GM18499 (cell line): ENCODE results near the gene WDR17.
"Not testable (repeated sequence)": the region's sequence is repeated elsewhere in the genome, so short reads cannot be mapped to it uniquely, and the experiment has no call there.

Experiments
- ATAC-seq: cut with Tn5 transposase; IDR thresholded peaks from one replicate; pipeline ENCODE4 v1.9.1; 2021; ENCODE audit warnings: moderate number of reproducible peaks; ENCODE audit not compliant: insufficient read depth, unreplicated experiment

Gene WDR17

DNA sequence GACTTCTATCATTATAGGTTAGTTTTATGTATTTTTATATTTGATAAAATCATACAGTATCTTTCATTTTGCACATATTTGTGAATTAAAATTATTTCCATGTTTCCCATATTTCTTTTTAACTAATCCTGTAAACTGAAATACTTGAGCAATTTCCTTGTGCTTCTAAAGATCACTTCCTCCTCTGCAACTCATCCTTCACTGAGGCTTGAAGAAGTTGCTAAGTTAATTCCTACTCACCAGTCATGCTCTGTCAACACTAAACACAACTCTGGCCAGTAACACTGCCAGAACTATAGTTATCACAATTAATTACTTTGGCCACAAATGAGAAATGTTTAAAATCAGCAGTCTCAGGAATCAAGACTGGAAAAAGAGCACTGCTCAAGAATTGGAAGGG lies 123.0 kb downstream of the WDR17 start:
- ATAC-seq = no peak

DNA sequence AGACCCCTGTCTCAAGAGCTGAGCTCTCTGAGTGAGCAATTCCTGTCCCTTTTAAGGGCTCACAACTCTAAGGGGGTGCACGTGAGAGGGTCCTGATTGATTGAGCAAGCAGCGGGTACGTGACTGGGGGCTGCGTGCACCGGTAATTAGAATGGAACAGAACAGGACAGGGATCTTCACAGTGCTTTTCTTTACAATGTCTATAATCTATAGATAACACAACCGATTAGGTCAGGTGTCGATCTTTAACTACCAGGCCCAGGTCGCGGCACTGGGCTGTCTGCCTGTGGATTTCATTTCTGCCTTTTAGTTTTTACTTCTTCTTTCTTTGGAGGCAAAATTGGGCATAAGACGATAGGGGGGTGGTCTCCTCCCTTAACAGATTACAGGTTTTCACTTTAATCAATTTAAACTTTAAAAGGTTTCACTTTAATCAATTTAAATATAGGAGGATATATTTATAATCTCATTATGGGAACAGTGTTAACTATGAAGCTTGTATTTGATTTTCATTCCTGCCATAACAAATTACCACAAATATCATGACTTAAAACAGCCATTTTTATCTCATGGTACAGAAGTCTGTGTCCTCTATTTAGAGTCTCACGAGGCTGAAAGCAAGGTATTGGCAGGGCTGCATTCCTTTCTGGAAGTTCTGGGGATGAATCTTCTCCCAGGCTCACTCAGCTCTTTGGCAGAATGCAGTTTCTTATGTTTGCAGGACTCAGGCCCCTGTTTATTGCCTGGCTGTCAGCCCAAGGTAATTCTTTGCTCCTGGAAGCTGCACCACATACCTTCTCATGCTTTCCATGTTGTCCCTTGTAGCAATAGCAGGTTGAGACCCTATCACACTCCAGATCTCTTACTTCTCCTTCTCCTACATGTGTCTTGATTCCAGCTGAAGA lies 124.5 kb downstream of the WDR17 start:
- no peak for ATAC-seq

DNA sequence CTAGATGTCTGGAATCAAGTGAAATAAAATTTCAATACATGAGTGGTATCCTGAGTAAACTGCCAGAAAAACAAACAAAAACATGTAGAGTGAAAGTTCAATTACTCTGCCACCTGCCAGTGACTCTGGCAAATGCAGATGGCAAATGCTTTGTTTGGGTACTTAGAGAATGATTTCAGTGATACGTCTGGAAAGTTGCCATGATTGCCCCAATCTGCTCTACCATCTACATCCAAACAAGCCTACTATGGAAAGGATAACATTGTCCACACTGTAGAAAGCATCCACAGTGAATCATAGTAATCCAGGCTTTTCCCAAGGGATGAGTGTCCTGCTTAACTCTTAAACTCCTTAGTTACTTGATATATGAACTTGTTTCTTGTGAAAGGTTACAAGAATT lies 126.3 kb downstream of the WDR17 start:
- no peak for ATAC-seq

DNA sequence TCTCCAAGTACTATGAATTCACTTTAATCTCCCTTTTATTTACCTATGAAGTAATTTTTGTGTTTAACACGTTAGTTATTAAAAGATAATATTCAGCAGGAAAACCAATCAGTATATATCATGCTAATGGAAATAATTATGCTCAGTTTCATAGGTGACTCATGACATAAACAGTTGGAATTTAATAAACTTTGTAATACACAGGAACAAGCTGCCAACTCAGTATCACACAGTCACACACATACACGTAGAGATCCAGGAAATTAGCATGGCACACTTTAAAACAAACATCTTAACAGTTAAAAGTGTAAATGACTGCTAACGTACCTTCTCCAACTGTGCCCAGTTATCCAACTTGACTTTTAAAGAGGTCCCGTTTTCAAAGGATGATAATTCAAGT lies 127.5 kb downstream of the WDR17 start:
- ATAC-seq = no peak

DNA sequence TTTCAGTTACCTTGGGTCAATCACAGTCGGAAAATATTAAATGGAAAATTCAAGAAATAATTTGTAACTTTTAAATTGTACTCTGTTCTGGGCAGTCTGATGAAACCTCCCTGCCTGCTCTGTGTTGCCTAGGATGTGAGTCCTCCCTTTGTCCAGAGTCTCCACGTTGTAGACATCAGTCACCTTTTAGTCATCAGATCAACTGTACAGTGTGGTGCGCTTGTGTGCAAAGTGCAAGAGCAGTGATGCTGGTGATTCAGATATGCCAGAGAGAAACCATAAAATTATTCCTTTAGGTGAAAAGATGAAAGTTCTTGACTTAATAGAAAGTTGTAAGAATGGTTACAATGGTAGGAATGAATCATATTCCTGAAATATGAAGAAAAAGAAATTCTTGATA lies 128.3 kb downstream of the WDR17 start:
- ATAC-seq = no peak

DNA sequence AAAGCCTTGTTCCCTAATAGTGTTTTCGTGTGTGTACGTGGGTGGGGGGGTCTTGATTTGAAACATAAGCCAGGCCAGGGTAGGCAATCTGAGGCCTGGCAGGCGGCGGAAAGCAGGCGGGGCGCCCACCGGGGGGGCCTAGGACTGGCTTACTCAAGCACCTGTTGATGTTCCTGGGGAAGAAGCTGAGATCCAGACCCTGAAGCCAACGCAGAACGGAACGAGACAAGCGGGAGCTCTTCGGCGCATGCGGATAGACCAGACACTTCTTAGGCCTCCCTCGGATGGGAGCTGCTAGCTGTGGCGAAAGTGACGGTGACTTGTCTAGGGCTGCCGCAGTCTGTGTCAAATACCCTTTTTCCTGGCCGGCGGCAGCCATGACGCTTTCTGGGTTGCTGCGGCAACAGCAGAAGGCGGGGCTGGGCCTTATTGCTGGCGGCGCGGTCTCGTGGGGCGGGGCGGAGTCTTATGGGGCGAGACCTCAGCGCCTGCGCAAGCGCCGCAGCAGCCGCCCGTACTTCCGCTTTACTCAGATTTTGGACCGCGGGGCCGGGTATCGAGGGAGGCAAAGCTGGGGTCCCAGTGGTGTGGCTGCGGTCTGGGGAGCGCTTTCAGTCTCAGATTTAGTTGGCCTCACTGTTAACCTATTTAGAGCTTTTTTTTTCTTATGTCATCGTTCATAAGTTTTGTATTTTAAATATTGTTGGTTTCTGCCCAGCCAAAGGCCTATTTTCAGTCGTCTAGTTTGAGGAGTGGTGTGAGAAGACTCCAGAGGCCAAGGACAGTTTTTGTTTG lies 129.7 kb downstream of the WDR17 start, which contains the start of gene SPATA4:
SPATA4 (minus strand) TSS at position 402 of the 795 bp plus-strand sequence; CDS start at position 379, 23 bp downstream.
- peak; percentile 96 for ATAC-seq

DNA sequence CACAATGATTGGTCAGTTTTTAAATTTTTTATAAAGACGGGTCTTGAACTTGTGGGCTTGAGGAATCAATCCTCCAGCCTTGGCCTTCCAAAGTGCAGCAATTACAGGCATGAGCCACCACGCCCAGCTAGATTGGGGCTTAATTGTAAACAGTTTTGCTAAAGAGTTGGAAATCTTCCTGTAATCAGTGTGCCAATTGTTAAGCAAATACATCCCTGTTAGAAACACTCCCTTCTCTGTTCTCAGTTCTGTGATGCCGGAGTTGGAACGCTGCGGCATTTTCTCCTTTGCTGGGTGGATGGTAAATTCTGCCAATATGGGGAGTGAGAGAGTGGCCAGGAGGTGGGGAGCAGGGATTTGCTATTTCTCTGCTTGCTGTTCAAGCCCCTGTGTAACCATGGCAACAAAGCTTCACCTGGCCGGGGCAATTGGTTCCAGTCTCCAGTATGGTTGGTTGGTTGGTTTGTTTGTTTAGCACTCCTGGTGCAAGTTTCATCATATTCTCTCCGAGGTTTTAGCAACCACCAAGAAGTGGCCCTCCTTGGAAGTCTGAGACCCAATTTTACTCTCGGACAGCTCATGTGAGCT lies 132.8 kb downstream of the WDR17 start:
- ATAC-seq = no peak

DNA sequence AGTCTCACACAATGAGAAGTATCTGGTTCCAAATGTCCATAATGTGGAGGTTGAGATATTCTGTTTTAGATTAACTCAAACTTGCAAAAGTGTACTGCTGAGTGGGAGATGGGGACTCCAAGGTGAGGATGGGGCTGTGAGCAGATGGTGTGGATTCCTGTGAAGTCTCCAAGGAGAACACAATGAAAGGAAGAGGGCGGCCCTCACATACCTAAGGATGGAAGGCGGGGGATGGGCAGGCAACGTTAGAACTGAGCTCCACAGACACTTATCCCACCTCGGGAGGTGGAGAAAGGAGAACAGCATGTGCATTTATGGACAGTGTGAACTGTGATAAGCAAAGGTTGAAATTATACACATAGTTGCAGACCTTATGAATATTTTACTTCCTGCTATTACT lies 139.7 kb downstream of the WDR17 start:
- no peak for ATAC-seq

DNA sequence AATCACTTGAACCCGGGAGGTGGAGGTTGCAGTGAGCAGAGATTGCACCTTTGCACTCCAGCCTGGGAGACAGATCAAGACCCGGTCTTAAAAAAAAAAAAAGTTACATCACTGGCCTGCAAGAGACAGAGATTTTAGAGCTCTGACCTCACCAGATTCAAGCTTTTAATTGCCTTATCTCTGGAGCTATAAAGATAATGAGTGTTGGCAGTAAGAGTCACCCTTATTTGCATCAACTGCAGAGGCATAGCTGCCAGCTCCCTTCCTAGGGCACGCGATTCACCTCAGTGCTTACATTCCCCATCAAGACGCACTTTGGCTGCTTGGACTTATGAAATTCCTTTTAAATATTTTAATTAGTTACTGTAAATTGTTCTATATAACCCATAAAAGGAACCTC lies 142.2 kb downstream of the WDR17 start:
- ATAC-seq = no peak

DNA sequence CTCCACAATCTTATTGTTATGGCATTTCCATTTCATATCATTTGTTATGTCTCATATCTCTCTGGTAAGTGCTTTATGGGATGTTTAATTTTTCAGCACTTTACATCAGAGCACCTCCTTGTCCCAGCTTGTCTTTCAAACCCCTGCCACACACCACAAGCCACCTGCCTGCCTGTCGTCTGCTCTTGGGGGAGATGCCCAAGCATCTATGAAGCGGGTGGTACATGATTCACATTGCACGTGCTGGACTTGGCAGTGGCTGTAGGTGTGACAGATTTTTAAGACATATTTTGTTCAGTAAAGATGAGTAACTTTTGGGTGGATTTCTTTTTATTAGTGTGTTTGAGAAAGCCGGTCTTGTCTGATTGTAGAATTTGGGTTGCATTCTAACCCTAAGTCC lies 143.9 kb downstream of the WDR17 start:
- ATAC-seq = no peak

DNA sequence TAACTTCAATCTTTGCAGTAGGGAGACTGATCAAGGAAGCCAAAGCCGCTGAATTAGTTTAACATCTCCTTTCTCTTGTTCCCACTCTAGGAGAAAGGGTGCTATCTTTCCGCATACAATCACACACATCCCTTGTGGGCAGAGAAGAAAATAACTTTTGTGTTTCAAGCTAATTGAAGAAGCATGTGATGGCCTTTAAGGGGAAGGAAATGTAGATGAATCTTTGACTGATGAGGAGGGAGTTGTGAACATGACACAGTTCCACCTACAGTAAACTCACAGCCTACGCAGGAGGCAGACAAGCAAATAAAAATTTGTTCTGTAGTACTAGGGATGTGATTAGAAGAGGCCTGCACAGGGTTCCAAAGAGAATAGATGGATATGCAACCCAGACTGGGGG lies 144.5 kb downstream of the WDR17 start:
- ATAC-seq = no peak

DNA sequence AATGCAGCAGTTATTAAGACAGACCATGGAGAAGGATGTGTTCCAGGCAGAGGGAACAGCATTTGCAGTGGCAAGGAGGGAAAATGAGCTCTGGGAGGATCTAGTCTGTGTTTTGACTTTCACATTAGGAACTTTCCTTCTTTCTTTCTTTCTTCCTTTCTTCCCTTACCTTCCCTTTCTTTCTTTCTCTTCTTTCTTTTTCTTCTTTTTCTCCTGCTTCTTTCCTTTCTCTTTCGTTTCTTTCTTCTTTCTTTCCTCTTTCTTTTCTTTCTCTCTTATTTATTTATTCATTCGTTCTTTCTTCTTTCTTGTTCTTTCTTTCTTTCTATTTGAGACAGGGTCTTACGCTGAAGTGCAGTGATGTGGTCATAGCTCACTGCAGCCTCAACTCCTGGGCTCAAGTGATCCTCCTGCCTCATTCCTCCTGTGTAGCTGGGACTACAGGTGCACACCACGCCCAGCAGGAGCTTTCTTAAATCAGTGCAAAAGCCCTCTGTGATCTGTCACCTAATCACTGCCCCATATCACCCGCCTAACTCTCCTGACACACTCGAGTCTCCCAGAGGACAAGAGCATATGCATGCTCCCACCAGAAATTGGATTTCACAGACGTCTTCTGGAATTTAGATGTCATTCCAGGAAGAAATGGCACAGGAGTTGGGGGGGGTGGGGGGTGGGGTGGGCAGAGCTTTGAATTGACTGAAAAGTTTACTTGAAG lies 145.1 kb downstream of the WDR17 start:
- ATAC-seq = no peak

DNA sequence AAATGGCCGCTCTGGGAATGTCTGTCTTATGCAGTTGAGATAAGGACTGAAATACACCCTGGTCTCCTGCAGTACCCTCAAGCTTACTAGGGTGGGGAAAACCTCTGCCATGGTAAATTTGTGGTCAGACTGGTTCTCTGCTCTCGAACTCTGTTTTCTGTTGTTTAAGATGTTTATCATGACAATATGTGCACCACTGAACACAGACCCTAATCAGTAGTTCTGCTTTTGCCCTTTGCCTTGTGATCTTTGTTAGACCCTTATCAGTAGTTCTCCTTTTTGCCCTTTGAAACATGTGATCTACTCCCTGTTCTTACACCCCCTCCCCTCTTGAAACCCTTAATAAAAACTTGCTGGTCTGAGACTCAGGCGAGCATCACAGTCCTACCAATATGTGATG lies 146.7 kb downstream of the WDR17 start:
- not testable (repeated sequence) for ATAC-seq

DNA sequence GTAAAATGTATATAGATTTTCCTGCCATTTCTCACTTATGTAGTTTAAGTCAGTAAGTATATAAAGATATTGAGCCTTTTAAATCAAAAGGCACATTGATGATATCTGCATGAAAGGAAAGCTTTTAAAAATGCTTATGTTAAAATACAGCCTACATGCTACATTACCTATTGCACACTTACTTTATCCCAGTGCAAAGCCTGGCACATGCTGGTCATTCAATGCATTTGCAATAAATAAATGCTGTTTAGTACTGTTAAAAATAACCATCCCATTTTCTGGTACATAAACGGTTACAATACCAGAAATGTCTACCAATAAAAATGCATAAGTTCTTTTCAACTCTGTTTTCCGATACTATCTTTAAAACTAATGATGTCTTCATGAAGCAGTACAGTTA lies 151.9 kb downstream of the WDR17 start:
- no peak for ATAC-seq

DNA sequence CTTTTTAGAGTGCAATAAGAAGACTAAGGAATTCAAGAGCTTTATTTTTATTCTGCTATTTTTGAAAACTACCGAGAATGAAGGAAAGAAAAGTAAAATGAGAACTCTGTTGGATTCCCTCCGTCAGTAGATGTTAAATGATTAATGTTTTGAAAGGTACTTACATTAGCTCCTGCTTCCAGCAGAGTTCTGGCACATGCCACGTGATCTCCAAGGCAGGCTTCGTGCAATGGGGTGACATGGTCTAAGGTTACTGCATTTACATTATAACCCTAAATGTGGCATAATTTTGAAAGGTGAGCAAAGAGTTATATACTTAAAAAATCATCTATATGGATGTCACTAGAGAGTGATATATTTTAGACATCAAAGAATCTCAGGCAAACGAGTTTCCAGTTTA lies 156.5 kb downstream of the WDR17 start:
- ATAC-seq = no peak

DNA sequence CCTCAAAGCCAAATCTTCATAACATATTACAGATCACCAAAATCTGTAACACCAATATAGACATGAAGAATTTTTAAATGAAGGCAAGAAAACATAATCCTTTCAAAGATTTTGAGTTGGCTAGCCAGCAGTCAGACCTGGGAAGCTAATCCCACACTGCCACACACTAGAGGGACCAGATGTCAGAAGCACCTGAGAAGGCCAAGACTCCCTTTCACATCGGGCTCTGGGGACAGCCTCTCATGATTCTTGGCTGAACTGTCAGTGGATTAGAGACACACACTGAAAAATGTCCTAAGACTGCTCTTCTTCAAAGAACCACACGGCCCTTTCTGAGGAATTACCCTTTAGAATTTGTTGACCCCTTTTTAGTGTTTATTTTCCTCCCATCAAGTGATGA lies 157.9 kb downstream of the WDR17 start:
- ATAC-seq = no peak

DNA sequence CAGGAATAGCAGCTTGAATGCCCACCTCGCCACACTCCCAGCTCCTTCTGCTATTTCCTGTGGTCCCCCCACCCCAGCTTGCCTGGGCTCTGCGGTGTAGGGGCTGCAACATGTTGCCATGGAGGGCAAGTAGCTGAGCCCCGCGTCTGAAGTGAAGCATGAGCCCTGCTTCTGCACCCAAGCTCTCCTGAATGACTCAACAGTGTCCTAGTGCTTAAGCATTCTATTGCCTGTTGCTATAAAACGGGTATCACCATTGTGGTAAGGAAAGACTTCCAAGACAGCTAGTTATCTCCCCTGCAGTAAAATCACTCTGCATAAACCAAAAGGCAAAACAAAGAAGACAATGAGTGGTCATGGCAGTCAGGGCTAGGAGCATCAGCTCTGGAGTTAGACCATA lies 161.1 kb downstream of the WDR17 start:
- no peak for ATAC-seq

DNA sequence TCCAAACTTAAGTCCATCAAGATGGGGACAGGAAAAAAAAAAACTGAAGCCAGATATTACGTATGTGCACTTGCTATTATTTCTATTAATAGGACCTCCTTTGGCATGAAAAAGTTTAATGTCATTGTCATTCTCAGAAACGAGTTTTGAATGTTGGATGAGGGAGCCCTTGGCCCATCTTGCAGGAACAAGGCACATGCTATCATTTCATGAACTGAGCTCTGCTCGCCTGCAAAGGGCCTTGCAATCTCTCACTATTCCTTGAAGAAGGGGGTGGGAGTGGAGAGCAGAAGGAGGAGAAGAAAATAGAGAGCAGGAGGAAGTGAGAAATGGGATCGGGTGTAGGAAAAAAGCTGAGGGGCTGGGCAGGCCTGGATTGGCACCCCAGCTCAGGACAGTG lies 164.0 kb downstream of the WDR17 start:
- ATAC-seq = no peak
